OCI-M1 (cell line): Measurements from ENCODE around the gene FARP1.
"Not testable (repeated sequence)": the region's sequence is repeated elsewhere in the genome, so short reads cannot be mapped to it uniquely, and the experiment has no call there.

ENCODE experiments used
- DNase-seq: peaks from one replicate; lab custom pipeline; 2025; lab: John Stamatoyannopoulos, UW

FARP1 gene

DNA sequence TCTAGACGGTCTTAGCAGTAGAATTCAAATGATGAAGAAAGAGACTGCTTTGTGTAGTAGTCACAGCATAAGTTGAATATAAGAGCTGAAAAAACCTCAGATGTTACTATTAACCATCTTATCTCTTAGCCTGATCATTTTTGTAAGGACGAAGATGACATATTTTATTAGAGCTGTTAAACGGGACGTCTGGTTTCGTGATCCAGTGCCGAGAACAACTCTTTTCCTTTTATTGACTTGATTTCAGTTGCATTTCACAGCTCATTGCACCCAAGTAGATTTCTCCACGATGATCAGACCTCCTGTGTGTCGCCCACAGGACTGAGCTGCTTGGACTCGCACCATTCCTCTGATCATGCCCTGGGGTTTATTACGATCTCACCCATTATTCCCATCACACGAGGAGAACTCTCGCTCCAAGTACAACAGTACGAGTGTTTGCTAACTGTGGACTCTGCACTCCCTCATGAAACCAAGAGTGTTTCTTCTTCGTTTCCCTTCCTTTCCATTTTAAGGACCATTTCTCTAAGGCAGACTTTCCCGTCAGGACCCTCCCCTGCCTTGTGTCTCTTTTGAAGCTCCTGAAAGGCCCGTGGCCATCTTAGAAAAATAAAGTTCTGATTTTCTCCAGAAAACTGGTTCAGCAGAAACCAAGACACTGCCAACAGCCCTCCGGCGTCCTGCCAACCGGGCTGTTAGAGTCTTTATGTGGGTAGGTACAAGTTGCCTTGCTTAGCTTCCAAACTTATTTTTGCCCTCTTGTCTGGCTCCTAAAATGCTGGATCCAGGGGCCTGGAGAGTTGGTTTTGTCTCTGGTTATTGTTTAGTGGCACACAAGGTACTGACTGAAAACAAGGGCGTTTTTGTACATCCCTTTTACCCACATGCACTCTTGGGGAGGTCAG is 82.4 kb downstream of the FARP1 start:
- DNase-seq, result no peak

DNA sequence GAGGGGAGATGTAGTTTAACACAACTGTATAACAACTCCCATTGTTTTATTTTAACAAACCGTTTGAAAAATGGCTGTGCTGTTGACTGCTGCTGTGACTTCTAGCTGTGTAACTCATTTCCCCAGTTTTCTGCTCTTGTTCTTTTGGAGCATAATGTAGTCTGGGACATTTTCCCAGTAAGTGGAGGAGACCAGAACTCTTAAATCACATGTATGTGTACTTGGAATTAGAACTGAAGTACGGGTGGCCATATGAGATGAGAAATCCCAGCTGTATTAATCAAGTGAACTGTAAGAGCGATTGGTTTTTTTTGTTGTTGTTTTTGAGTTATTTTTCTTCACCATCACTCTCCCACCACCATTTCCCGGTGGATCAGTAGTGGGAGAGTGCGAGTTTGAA is 83.6 kb downstream of the FARP1 start:
- no peak for DNase-seq

DNA sequence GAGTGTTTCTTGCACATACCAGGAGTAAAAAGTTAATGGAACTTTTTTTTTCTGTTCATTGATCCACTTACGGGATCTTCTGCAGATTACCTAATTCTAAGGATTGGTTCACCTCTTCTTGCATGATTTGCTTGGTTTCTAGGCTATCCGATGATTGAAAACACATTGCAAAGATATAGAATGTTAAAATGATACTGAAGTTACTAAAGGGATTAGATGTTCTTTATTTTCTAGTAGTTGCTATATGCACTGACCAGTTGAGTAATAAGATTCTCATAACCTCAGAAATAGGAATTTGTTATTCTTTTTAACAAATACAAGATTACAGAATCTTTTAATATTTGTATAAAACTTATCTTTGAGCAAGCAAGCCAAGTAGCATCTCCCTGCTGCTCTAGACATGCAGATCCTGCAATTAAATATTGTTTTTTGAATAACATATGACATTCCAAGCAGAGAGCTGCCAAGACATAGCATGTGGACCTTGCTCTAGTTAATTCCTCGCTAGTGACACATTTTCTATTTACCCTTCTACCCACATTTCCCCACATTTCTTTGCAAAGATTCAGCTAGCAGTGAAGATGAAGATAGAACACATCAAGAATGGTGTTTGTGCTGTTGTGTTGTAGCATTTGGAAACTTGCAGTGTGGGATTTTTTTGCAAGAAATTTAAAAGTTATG is 85.9 kb downstream of the FARP1 start:
- DNase-seq, result no peak

DNA sequence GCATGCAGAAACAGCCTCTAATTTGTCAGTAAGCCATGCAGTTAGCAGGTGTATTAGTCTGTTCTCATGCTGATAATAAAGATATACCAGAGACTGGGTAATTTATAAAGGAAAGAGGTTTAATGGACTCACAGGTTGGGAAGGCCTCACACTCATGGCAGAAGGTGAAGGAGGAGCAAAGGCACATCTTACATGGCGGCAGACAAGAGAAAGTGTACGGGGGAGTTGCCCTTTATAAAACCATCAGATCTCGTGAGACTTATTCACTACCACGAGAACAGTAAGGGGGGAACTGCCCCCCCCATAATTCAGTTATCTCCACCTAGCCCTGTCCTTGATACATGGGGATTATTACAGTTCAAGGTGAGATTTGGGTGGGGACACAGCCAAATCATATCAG is 87.9 kb downstream of the FARP1 start:
- DNase-seq, result not testable (repeated sequence)

DNA sequence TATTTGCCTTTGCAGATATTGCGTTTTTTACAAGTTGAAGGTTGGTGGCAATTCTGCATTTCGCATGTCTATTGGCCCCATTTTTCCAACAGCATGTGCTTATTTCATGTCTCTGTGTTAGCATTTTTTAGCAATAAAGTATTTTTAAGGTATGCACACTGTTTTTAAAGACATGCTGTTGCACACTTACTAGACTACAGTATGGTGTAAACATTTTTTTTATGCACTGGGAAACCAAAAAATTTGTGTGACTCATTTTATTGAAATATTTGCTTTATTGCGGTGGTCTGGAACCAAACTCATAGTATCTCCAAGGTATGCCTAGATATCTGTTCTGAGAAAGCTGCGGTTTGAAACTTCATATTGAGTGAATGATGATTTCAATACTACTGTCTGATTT is 89.6 kb downstream of the FARP1 start:
- DNase-seq, result no peak

DNA sequence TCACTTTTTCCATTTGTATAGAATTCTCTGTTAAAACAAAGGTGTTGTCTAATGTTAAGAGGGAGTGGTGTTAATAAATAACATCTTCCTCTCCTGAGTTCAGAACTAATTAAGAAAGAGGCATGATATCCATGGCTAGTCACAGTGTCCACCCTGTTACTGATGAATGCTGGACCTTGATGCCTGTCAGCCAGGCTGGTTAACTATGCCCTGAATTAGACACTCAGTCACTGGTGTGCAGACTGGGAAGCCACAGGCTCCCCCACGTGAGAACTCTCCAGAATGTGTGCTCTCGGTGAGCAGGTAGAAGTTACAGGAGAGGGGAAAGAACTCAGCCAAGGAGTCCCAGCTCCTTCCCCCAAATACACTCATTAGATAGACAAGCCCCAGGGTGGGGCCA is 90.2 kb downstream of the FARP1 start:
- no peak for DNase-seq

GRCh38 chr13:98234348-98234747 is 91.5 kb downstream of the FARP1 start:
- DNase-seq, result no peak

DNA sequence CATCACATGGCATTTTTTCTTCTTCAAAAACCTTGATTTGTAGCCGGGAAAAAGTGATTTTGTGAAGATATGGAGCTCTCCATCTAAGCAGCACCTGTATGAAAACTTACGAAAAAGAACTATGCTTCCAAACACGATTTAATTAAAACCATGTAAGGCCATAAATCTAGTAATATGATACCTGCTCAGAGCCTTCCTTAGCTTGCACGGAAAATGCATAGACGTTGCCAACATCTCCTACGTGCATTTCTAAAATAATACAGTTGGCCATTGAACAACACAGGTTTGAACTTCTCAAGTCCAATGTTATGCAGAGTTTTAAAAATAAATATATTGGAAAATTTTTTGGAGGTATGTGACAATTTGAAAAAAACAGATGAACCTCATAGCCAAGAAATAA is 93.3 kb downstream of the FARP1 start:
- no peak for DNase-seq

- DNase-seq, result no peak
Observed at GRCh38 chr13:98237331-98237730, 94.4 kb downstream of the FARP1 start.

DNA sequence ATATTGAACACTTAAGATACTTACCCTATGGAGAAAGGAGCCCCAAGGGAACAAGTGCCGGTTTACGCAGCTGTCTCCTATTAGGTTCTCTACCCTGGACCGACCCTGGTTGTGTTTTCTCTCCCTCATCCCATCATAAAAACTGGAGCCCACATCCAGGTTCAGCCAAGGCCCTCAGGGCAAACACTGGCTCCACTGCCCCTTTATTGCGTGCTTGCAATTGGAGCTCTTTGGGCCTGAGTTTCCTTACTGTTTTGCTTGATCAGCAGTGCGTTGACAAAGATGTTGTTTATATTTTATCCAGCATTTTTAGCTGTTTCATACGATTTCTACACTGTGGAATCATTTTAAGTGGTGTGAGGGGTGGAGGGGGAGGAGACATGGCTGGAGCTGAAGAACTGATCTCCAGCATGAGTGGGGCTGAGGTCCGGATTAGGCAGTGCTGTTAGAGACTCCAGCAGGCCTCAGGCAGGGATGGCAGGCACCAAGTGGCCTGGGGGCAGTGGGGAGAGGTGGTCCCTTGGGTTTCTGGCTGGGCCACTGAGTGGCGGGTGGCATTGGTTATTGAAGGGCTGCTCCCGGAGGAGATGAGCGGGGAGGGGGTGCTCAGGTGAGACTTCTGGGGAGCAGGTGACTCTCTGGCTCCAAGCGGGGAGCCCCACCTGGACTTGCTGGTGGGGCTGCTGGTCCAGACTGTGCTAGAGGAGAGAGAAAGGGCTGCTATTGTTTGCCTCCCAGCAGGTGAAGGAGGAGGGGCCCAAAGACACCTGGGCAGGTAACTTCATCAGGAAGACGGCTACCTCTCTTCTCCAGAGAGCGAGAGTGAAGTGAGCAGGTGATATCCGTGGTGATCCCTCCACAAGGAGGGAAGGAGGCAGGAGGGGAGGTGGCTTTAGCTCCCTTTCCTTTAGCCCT is 96.5 kb downstream of the FARP1 start:
- DNase-seq, result no peak

GRCh38 chr13:98240135-98240534 is 97.2 kb downstream of the FARP1 start:
- no peak for DNase-seq

DNA sequence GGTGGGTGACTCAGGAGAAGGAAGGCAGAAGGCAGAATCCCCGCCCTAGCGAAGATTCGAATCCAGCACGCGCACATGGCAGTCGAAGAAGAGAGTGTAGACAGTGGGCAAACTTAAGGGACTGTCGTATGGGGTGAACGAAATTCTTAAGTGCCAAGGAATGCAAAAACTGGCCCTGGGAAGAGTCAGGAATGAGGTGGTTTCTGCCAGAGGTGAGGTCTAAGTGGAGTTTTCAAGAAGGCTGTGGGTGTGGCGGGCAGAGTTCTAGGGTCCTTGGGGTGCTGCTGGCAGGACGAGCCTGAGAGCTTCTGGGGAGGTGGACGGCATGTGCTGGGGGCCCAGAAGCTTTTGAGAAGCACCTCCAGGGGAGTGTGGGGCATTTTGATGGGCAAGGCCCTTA is 98.1 kb downstream of the FARP1 start:
- DNase-seq, result no peak

DNA sequence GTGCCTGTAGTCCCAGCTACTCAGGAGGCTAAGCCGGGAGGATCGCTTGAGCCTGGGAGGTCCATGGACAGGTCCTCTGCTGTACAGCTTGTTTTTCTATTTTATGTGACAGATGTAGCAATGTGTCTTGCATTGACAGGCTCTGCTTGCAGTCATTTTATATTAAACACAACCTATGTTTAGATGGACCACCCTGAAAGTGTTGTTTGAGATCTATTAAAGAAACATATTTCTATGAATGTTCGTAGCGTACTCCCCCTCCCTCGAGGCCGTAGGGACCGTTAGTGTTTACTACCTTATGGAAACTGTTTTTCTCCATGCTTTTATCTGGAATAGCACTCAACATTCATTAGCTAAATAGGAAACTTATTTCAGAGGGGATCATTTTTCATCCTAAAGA is 99.1 kb downstream of the FARP1 start:
- no peak for DNase-seq

DNA sequence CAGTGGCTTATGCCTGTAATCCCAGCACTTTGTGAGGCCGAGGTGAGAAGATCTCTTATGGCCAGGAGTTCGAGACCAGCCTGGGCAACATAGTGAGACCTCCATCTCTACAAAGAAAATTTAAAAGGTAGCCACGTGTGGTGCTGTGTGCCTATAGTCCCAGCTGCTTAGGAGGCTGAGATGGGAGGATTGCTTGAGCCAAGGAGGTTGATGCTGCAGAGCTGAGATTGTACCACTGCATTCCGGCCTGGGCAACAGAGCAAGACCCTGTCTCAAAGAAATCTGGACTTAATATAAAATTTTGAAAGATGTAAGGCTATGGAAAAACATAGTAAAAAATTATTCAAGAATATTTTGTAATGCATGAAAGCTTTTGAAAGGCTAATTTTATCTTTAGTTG is 99.5 kb downstream of the FARP1 start:
- DNase-seq, result no peak

DNA sequence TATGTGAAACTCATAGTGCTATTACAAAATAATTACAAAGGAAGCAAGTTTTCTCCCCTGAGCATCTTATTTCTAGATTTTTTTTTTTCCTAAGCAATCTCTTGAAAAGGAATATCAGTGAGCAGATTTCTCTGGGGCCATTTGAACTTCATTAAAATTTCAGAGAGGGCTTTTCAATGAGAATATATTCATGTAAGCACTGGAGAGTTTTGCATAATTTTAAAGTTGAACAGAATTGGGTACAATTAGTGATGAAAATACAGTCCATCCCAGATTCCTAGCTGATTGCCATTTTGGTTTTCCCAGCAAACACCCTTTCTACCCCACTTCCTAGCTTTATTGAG is 101.0 kb downstream of the FARP1 start:
- DNase-seq, result no peak

DNA sequence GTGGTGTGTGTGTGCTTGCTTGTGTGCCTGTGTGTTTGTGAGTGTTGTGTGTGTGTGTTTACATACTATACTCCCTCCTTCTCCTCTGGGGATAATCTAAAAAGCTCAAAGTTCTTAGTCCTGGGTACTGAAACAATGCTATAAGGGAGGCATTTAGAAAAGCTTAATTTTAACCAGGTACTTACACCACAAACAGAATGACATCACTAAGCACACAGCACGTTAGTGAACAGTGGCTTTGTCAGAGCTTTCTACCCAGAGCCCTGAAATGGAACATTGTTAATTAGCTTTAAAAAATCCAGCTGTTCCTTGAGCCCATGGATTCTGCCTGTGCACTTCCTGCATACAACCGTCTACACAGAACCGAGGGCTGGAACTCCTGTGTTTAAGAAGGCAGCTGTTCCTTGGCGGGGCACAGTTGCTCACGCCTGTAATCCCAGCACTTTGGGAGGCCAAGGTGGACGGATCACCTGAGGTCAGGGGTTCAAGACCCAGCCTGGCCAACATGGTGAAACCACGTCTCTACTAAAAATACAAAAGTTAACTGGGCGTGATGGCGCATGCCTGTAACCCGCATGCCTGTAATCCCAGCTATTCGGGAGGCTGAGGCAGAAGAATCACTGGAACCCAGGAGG is 103.8 kb downstream of the FARP1 start:
- no peak for DNase-seq

DNA sequence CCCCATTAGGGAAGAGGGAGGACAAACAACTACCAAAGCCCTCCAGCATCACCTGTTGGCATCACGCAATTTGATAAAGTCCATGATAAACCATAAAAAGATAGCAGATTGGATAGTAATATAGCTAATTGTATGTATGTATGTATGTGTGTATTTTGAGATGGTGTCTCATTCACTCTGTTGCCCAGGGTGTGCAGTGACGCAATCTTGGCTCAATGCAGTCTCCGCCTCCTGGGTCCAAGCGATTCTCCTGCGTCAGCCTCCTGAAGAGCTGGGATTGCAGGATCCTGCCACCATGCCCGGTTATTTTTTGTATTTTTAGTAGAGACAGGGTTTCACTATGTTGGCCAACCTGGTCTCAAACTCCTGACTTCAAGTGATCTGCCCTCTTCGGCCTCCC is 108.8 kb downstream of the FARP1 start:
- DNase-seq, result no peak

- DNase-seq, result no peak
Observed at GRCh38 chr13:98252931-98253470, 110.1 kb downstream of the FARP1 start.

DNA sequence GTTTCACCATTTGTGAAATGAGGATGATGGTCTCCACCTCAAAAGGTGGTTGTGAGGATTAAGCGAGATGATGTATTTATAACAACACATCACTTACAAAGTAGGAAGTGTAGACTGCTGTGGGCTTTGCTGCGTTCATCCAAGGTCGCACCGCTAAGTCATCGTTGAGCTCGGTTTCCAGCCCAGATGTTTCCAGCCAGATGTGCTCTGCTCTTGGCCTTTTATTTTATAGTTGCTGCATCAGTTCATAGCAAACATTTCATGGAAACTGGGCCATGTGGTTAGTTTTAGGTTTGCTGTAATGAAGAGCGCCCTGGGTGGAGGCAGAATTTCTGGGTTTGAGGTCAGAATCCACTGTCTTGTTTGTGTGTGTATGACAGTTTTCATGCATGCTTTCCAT is 110.6 kb downstream of the FARP1 start:
- DNase-seq, result no peak

GRCh38 chr13:98254513-98254912 is 111.6 kb downstream of the FARP1 start:
- no peak for DNase-seq

DNA sequence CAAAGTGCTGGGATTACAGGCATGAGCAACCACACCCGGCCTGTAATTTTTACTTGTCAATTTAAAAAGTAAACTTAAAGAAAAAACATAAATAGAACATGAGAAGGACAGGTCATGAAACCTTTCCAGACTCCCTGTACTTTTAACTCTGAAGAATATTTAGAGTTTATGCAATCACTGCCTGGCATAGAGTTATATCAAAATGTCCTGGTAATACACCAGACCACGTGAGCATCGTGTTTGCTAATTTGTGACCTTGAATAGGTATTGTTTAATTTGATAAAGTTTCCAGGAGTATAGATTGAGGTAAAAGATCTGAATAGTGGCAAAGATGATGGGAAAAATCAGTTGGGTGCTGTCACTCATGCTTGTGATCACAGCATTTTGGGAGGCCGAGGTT is 115.3 kb downstream of the FARP1 start:
- no peak for DNase-seq
